HG02798 (cell line): ENCODE results near the gene GPAM.
"Not testable (repeated sequence)": the region's sequence is repeated elsewhere in the genome, so short reads cannot be mapped to it uniquely, and the experiment has no call there.

Experiments
- ATAC-seq: cut with Tn5 transposase; IDR thresholded peaks from one replicate; pipeline ENCODE4 v1.9.1; 2021; ENCODE audit warnings: mild to moderate bottlenecking; ENCODE audit not compliant: unreplicated experiment, poor library complexity

Gene GPAM

DNA sequence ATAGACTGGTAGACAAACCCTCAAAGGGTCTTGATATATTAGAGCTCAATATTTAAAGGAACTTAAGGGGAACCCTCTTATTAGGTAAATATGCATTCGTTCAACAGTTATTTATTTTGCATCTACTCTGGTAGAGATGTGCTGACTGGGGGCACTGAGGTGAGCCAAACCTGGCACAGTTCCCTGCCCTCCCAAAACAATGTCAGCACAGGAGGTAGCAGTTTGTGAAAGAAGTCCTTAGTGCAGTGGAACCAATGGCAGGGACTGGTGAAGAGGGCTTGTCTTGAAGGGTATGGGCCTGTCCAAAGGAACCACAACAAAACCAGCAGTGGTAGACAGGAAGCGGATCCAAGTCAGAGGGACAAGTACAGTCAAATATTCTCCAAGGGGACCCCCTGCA, 32.6 kb upstream of the GPAM start:
- ATAC-seq, result no peak

DNA sequence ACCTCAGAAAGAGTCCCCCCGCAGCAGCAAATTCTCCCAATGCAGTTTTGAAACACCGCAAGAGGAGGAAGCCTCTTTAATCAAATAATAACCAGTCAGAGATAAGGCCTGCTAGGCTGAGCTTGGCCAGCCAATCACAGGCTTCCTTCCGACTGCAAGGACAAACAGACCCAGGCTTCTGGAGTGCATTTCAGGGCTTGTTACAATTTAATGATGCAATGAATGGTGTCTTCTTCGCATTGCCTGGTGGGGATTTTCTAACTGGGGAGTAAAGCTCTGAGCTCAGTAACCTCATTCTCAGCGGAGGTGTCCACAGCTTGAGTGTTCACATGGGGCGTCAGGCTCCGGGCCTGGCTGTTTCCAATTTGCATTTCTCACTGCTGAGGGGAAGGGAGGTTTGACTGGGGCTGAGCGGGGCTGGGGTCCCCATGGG, 31.8 kb upstream of the GPAM start:
- peak; percentile 42 for ATAC-seq

- no peak for ATAC-seq
Measured at GRCh38 chr10:112214298-112214926, 30.8 kb upstream of the GPAM start.

DNA sequence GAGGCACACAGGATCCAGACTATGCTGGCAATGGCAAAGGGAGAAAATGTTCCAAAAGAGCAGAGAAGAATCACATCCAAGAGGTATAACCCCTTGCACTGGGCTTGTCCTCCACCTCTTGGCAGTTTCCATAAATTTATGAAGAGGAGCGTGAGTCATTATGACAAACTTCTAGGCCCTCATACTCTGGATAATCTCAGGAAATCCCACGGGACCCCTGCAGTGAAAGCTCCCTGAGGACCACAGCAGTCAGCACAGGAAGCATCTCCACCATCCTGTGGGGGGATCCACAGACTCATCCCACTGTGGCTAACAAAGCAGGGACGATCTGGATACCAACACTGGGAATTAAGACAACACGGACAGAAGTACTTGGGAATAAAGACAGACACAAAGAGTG, 30.3 kb upstream of the GPAM start:
- ATAC-seq, result no peak

DNA sequence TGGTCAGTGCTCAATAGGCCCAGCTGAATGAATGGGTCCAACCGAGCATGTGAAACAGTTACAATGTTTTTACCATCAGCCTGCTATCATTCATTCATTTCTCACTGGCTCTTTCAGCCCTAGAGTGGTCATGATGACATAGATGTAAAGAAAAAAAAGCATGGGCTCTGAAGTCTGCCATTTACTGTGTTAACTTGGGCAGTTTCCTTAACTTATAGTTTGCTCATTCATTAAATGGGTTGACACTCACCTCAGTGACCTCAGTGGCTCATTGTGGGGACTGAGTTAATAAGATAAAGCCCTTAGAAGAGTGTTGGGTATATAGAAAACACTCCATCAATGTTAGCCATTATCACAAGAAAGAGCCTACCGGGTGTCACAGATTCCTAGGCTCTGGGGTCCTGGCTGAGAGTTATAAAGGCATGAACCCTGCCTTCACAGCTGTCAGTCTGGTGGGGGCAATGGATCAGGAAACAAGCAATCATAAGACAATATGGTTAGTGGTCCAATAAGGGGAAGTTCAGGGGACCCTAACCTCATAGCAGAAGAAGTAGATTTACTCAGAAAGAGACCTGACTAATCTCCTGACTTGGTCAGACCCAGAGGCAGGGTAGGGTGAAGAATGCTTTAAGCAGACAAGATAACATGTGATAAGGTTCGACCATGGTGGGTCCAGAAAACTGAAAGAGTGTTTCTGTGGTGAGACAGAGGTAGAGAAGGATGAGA, 29.7 kb upstream of the GPAM start:
- ATAC-seq, result peak; percentile 46

DNA sequence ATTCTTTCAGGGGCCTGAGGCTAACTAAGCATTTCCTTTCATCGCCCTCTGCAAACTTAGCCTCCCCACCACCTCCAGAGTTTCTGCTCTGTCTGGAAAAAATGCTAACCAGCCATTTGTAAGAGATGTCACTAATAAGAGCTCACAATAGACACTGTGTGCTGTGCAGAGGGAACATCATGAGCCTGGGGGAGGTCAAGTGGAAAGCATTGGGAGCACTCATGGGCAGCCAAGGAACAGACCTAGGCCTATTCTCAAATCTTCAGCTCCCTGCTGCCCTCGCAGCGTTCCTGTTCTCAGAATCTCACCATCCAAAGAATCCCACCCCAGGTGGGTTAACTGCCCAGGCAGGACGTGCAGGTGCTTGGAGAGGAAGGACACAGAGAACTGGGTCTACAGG, 27.1 kb upstream of the GPAM start:
- ATAC-seq, result no peak

GRCh38 chr10:112209684-112210131, 26.1 kb upstream of the GPAM start:
- no peak for ATAC-seq

DNA sequence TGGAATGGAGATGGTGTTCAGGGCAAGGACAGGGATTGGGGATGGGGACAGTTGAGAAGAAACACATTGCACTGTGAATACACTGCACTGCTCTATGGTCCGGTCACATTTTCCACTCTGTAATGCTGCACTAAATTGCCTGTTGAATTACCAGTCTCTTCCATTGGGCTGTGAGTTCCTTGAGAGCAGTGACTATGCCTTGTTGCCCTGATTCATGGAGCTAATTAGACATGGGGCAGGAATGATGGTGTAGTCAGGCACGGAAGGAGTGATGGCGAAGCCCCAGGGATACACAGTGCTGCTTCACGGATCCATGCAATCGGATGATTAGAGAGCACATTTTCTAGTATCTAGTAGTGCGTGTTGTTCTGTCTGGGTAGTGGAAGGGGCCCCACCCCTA, 25.4 kb upstream of the GPAM start:
- no peak for ATAC-seq

GRCh38 chr10:112208292-112208691, 24.7 kb upstream of the GPAM start:
- no peak for ATAC-seq

DNA sequence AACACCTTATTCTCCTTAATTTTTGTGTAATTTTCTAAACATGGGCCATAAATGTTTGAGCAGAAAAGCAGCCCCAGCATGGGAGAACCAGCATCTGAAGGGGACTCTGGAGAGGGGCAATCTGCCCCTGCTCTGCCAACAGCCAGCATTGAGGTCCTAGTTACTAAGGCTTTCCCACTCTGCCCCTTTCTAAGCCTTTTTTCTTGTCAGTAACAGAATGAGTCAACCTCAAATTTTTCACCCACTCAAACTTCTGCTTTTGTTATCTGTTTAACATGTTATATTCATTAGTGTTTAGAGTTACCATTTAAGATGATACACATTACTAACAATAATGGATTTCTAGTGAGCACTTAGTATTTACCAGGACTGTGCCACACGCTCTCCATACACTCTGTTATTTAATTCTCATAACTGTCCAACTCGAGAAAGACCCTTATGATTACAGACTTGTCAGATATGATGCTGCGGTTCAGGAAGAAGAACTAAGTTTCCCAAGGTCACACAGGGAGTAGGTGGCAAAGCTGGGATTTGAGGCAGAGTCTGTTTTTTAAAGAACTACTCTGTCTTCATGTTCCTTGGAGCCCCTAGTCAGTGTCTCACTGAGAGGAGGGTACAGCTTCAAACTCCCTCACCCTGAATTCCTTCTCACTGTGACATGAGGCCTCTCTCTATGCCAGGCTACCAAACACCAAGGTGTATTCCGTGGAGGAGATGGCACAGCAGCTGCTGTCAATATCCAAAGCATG, 19.9 kb upstream of the GPAM start:
- peak; percentile 76 for ATAC-seq

GRCh38 chr10:112202561-112203241, 19.1 kb upstream of the GPAM start:
- ATAC-seq, result peak; percentile 84

GRCh38 chr10:112202076-112202475, 18.5 kb upstream of the GPAM start:
- no peak for ATAC-seq

DNA sequence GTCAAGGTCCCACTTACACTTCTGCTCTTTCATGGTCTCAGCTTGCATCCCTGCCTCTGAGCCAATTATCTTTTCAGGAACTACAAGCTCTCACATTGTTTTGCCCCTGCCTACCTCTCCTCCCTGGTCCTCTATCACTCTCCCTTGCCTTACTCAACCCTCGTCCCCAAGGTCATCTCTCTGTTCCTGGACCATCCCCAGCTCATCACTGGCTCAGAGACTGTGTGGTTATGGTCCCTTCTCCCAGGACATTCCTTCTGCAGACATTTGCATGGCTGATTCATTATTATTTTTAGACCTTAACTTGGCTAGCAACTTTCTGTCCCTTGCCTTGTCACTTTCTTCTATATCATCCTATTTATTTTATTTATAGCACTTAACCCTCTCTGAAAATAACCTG, 17.8 kb upstream of the GPAM start:
- no peak for ATAC-seq

DNA sequence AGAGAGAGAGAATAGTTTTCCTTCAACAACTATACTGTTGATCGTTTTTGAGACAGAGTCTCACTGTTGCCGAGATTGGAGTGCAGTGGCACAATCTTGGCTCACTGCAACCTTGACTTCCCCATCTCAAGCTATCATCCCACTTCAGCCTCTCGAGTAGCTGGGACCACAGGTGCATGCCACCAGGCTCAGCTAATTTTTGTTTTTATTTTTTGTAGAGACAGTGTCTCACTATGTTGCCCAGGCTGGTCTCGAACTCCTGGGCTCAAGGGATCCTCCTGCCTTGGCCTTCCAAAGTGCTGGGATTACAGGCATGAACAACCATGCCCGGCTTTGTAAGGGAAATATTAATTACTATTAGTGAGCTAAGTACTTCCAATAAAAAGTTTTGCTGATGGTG, 16.7 kb upstream of the GPAM start:
- ATAC-seq, result not testable (repeated sequence)

DNA sequence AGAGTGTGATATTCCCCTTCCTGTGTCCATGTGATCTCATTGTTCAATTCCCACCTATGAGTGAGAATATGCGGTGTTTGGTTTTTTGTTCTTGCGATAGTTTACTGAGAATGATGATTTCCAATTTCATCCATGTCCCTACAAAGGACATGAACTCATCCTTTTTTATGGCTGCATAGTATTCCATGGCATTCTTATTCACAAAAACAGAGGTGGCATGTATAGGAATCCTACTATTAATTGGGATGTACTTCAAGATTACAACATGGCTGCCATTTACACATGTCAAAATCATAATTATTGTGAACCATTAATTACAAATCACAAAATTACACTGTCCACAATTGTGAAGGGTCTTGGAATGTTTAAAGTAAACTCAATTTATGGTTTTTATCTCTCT, 14.1 kb upstream of the GPAM start:
- ATAC-seq, result not testable (repeated sequence)

GRCh38 chr10:112195224-112195623, 11.7 kb upstream of the GPAM start:
- no peak for ATAC-seq

DNA sequence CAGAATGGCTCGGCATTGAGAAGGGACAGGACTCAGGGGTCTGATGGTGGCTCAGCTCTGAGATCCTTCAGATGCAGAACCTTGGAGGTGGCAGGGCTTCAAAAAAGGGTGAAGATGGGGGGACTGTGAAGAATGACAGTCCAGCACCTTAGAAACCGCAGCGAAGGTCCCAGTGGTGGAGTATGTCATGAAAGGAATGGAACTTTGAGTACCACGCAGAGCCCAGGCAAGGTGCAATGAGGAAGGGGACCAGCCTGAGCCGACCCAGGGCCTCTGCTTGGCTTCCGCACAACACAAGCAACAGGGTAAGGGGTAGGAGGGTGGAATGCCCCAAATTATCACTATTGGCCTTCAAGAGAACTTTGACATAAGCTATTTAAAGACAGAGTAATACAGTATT, 8.2 kb upstream of the GPAM start:
- no peak for ATAC-seq

- no peak for ATAC-seq
Measured at GRCh38 chr10:112191041-112191590, 7.6 kb upstream of the GPAM start.

DNA sequence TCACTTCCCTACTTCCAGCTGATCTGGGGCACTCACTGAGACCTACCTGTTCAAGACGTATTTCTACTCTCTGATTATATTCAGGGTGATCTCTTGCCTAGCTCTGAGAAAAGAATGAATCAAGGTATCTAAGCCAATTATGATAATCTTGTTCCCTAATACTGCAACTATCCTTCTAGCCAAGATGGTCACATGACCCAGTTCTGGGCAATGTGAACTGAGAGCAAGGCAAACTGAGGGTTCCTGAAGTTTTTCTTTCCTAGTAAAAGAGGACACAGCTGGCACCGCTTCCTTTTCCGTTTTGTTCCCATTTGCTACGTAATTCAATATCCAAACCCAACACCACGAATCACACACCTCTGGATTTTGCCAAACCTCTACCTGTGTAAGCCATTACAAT, 5.9 kb upstream of the GPAM start:
- no peak for ATAC-seq

DNA sequence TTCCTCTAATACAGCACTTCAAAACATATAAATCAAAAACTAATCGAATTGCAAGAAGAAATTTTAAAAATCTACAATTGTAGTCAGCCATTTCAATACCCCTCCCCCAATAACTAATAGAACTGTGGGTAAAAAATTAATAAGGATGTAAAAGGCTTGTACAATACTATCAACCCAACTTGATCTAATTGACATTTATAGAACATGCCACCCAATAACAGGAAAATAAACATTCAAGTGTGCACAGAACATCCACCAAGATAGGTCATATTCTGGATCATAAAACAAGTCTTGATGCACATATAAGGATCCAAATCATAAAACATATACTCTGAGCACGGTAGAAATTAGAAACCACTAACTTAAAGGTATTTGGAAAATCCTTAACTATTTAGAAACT, 4.0 kb upstream of the GPAM start:
- no peak for ATAC-seq

GRCh38 chr10:112185959-112186358, 2.4 kb upstream of the GPAM start:
- ATAC-seq, result no peak
